Keratinocyte (primary cell): ENCODE results near the gene RRAD.

Experiments
- CTCF ChIP-seq, 3 experiments: IDR thresholded peaks in 1 of 3; conservative IDR thresholded peaks in 1 of 3; optimal IDR thresholded peaks in 1 of 3; 2 replicates in 2 of 3; 3 replicates in 1 of 3; pipeline versions ENCODE3 to v1.5.1; 2011; ENCODE audit warnings: low read length in 3 of 3, mild to moderate bottlenecking in 3 of 3, moderate library complexity in 2 of 3, control low read depth in 1 of 3, inconsistent platforms in 1 of 3; ENCODE audit not compliant: insufficient read depth in 2 of 3; ENCODE audit errors: extremely low read depth in 1 of 3
- EZH2 ChIP-seq: IDR thresholded peaks from one replicate; pipeline ENCODE4 v1.6.1; 2012; ENCODE audit warnings: inconsistent platforms, mild to moderate bottlenecking, low read length, moderate library complexity

DNA sequence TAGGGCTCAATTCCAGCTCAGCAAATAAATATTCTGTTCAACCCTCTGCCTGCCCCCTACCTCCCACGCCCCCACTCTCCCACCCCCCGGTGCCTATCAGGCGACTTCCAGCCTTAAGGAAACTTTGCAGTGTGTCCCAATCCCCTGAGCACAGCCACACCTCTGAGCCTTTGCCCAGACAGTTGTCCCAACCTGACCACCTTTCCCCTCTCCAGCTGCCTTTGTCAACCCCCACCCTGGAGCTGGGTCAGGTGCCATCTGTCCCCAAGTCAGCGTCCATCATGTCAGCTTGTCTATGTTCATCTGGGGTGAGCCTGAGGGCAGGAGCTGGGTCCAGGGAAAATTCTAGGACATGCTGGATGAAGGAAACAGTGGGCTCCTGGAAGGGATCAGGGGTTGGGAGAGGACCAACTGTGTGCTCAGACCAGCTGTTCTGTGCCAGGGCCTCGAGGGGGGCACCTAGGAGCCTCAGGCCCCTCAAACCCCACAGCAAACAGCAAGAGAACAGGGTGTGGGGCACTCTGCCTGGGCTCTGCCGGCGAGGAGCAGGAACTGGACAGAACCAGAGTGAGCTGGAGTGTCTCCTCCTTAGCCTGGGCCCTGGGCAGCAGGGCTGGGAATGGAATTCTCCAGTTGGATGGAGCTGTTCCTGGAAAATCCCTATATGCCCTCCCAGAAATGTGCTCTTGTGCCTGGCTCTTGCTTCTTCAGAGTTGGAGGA is 24.5 kb downstream of the RRAD start:
- no peak for TF ChIP-seq CTCF (optimal IDR thresholded peaks at IDR 0.05 in 1 of 3, IDR thresholded peaks at IDR 0.05 in 1 of 3, conservative IDR thresholded peaks at IDR 0.05 in 1 of 3; ENCODE audit: extremely low read depth in 1 of 3, insufficient read depth in 2 of 3, low read length in 3 of 3)
- no peak for TF ChIP-seq EZH2
